H1 (cell line): ENCODE measurements around the gene TOM1L2.

Source experiments
- ATF3 ChIP-seq: IDR thresholded peaks from 2 replicates; pipeline ENCODE4 v1.6.1; 2011; ENCODE audit warnings: low read depth, mild to moderate bottlenecking, low read length; ENCODE audit not compliant: insufficient read depth
- BCL11A ChIP-seq, 2 experiments: IDR thresholded peaks; one replicate each; pipeline ENCODE4 v1.6.1; 2011; ENCODE audit warnings: low read depth in 2 of 2, low read length in 2 of 2, mild to moderate bottlenecking in 2 of 2
- CEBPB ChIP-seq: IDR thresholded peaks from 2 replicates; pipeline ENCODE4 v1.6.1; 2012; ENCODE audit warnings: low read depth, low read length
- CHD2 ChIP-seq: IDR thresholded peaks from 2 replicates; pipeline ENCODE4 v1.6.1; 2012; ENCODE audit warnings: low read length, improper control_type of control experiment
- CTCF ChIP-seq, 3 experiments: IDR thresholded peaks; 1 replicate in 2 of 3; 2 replicates in 1 of 3; pipeline versions ENCODE4 v1.5.1 to v1.6.1; 2011; ENCODE audit warnings: low read length in 3 of 3, mild to moderate bottlenecking in 3 of 3, inconsistent platforms in 2 of 3, low read depth in 1 of 3, moderate library complexity in 1 of 3; ENCODE audit not compliant: insufficient read depth in 1 of 3; ENCODE audit errors: control extremely low read depth in 1 of 3
- JUND ChIP-seq: IDR thresholded peaks from 2 replicates; pipeline ENCODE4 v1.6.1; 2011; ENCODE audit warnings: mild to moderate bottlenecking, improper control_type of control experiment, low read length
- PHF8 ChIP-seq: fragments of 200-600 bp; sonication (generic); conservative IDR thresholded peaks from 2 replicates; pipeline ENCODE4 v1.7.1; 2012; ENCODE audit warnings: low read depth, mild to moderate bottlenecking, inconsistent platforms, low read length, moderate library complexity
- POLR2A ChIP-seq, 2 experiments: IDR thresholded peaks; 1 replicate in 1 of 2; 2 replicates in 1 of 2; pipeline ENCODE4 v1.6.1; 2011; ENCODE audit warnings: low read depth in 2 of 2, low read length in 2 of 2, mild to moderate bottlenecking in 2 of 2; ENCODE audit errors: control extremely low read depth in 1 of 2
- TAF1 ChIP-seq: IDR thresholded peaks from 2 replicates; pipeline ENCODE4 v1.6.1; 2011; ENCODE audit warnings: mild to moderate bottlenecking, low read depth, low read length
- TCF12 ChIP-seq: IDR thresholded peaks from 2 replicates; pipeline ENCODE4 v1.6.1; 2011; ENCODE audit warnings: low read depth, mild to moderate bottlenecking, low read length

GRCh38 chr17:17928398-17929287, 43.6 kb downstream of the TOM1L2 start:
- TF ChIP-seq TCF12 (no peak), POLR2A (IDR thresholded peaks at IDR 0.05; ENCODE audit: control extremely low read depth in 1 of 2, low read depth in 2 of 2, low read length in 2 of 2) (no peak), JUND (no peak), CEBPB (no peak), ATF3 (no peak), PHF8 (no peak), CTCF (IDR thresholded peaks at IDR 0.05; ENCODE audit: control extremely low read depth in 1 of 3, insufficient read depth in 1 of 3, low read depth in 1 of 3, low read length in 3 of 3) (no peak), BCL11A (IDR thresholded peaks at IDR 0.05; ENCODE audit: low read depth in 2 of 2, low read length in 2 of 2) (no peak), CHD2 (no peak), TAF1 (no peak)
